A673 (cell line): ENCODE results near the gene FAM229A.

ENCODE experiments used
- CTCF ChIP-seq: fragments of 300-800, 200-600 bp; sonication (generic); conservative IDR thresholded peaks from 2 replicates; pipeline ENCODE4 v1.5.1; 2017; ENCODE audit warnings: low read depth, mild to moderate bottlenecking, antibody characterized with exemption, low read length, moderate library complexity, mixed read lengths
- EZH2 ChIP-seq: fragments of 200-600 bp; sonication (generic); IDR thresholded peaks from 2 replicates; pipeline ENCODE4 v1.6.1; 2017; ENCODE audit warnings: borderline replicate concordance, low read depth, mild to moderate bottlenecking, mixed read lengths, antibody characterized with exemption, low read length; ENCODE audit not compliant: poor library complexity, severe bottlenecking

DNA sequence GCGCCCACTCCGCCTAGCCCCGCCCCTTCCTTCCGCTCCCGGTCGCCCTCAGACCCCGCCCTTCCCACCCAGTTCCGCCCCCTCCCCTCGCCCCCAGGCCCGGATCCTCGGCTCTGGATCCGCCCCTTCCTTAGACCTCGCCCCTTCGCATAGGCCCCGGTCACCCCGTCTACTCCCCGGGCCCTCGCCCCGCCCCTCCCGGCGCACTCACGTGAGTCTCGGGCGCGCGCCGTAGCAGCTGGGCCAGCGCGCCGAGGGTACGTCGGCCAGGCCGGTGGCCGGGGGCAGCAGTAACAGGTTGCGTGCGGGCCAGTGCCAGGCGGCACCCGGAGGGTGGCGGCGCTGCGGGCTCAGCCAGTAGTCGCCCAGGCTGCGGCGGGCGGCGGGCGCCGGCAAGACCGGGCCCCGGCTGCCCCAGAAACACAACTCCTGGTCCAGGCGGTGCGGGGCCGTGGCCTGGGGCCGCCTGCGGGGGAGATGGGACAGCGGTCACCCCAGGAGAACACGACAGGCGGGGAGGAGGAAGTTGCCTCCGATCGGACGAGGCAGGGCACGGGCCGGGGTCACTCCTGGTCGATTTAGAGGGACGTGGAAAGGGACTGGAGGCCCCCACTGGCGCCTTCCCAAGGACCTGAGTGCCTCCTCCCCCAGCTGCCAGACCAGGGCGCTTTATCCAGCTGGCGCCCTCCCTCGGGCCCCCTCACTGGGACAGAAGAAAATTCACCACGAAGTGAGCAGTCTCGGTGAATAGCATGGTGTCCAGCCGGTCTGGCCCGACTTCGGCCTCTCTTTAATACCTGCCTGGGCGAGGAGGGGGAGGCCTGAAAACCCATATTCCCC is 10.7 kb downstream of the FAM229A start:
- TF ChIP-seq CTCF, result no peak
- no peak for TF ChIP-seq EZH2
